ENCODE data around the gene ABLIM1. TPM values are rescaled to one million over a fixed set of nuclear protein-coding genes. Genes with fewer than 3 reads are reported as not detected.

Gene ABLIM1
- total and polyA plus RNA-seq, 10 of the 15 experiments (the other 5 are each of a cell fraction or from before 2014, with no cell fraction given), result 14.2 to 50.5 (median 28.1) TPM

- Histone ChIP-seq H3K4me3 (no peak overlapping the region), H3K79me2 (ENCODE audit: control insufficient read depth, insufficient read depth, low read length) (no peaks in the 10 kb centered on the region), H3K27me3 (replicated peaks in 1 of 2; ENCODE audit: control insufficient read depth in 2 of 2, insufficient read depth in 2 of 2, low read length in 1 of 2) (no peaks in the 10 kb centered on the region), H3K9me3 (replicated peaks; ENCODE audit: control insufficient read depth, insufficient read depth, low read length) (no peaks in the 10 kb centered on the region), H3K9ac (ENCODE audit: control insufficient read depth, insufficient read depth, low read length) (no peak overlapping the region), H3K27ac (ENCODE audit: control insufficient read depth, insufficient read depth) (no peak overlapping the region), H2AFZ (ENCODE audit: control insufficient read depth, low read depth, low read length) (no peak overlapping the region), H3K4me2 (ENCODE audit: control insufficient read depth, insufficient read depth) (no peak overlapping the region), H3K36me3 (ENCODE audit: control insufficient read depth in 2 of 2, insufficient read depth in 2 of 2, low read length in 1 of 2) (peaks cover 0 to 4% of the 10 kb centered on the region in 2 experiments; a peak in 1 of 4 replicates), H4K20me1 (ENCODE audit: control insufficient read depth, insufficient read depth) (no peaks in the 10 kb centered on the region), H3K4me1 (ENCODE audit: control insufficient read depth, insufficient read depth, low read length) (no peaks in the 10 kb centered on the region)
- FAIRE-seq (no peak), ATAC-seq (no peak), DNase-seq (ENCODE audit: low read depth, low spot score) (no peak)
- SMC1A ChIA-PET (ENCODE audit: uncharacterized antibody, unreplicated experiment), result interaction anchor here (1.1 kb wide), 1 partner anchor 17 kb away, joined by 3 read pairs; no protein-coding TSS in a partner anchor
- WGBS (ENCODE audit: insufficient coverage, insufficient replicate concordance, low lambda C conversion rate, missing lambda C conversion rate), result 82% methylated on average over 9 of the region's 9 CpGs
- in situ Hi-C loops (cut with MboI), result no loop called here
- no TSS peak for BruUV-seq (replicated peaks)
- RAD21 ChIA-PET (ENCODE audit: unreplicated experiment), result interaction anchor here (1.9 kb wide), 1 partner anchor 149 kb away, joined by 9 read pairs; no protein-coding TSS in a partner anchor
- CTCF ChIA-PET, result interaction anchor here (1.1 to 3.2 kb wide), 3 partner anchors 18 to 150 kb away, joined by 3 to 15 read pairs (median 7); no protein-coding TSS in a partner anchor
- POLR2A ChIA-PET, result no interaction called here
- intact Hi-C loops (cut with micrococcal nuclease; ENCODE audit: unreplicated experiment), result no loop called here
- TF ChIP-seq GATAD2B (conservative IDR thresholded peaks at IDR 0.05; ENCODE audit: low read depth) (no peak), BACH1 (IDR thresholded peaks at IDR 0.05; ENCODE audit: borderline replicate concordance) (no peak), FOXK2 (IDR thresholded peaks at IDR 0.05) (no peak), ZZZ3 (IDR thresholded peaks at IDR 0.05; ENCODE audit: control insufficient read depth, insufficient read length, low read depth) (no peak), SUPT20H (IDR thresholded peaks at IDR 0.05; ENCODE audit: borderline replicate concordance, control insufficient read depth, low read depth, low read length) (no peak), ZNF592 (IDR thresholded peaks at IDR 0.05) (no peak), ZNF24 (IDR thresholded peaks at IDR 0.05) (no peak), RAD21 (IDR thresholded peaks at IDR 0.05; ENCODE audit: insufficient read depth, low read depth, low read length) (no peak), E4F1 (IDR thresholded peaks at IDR 0.05; ENCODE audit: borderline replicate concordance, partially characterized antibody) (no peak), EZH2 (IDR thresholded peaks at IDR 0.05; ENCODE audit: borderline replicate concordance, control insufficient read depth, low read depth, low read length) (no peak), MXI1 (IDR thresholded peaks at IDR 0.05; ENCODE audit: low read depth, low read length) (no peak), HSF1 (IDR thresholded peaks at IDR 0.05; ENCODE audit: low read depth, low read length) (no peak), RBBP5 (conservative IDR thresholded peaks at IDR 0.05) (no peak)
Observed at GRCh38 chr10:114453576-114453975, 204.5 kb downstream of the ABLIM1 start.
